ENCODE results near the gene FOXK2. TPM values are rescaled to one million over a fixed set of nuclear protein-coding genes. Genes with fewer than 3 reads are reported as not detected.

FOXK2 gene
- total RNA-seq, 1 donor from 2014 or later, result 44.0 TPM

- TF ChIP-seq CTCF (IDR thresholded peaks at IDR 0.05; ENCODE audit: insufficient read depth, low read length, severe bottlenecking), result no peak
- H3K36me3 ChIP-seq (ENCODE audit: control insufficient read depth, insufficient read depth, low read length), result peaks cover 21% of the 10 kb centered on the region
These were observed 31.6 kb upstream of the FOXK2 start for GRCh38 chr17:82487910-82488309.

GRCh38 chr17:82489117-82489516, 30.4 kb upstream of the FOXK2 start:
- DNase-seq (ENCODE audit: low read depth), result no peak
- TF ChIP-seq CTCF (IDR thresholded peaks at IDR 0.05; ENCODE audit: insufficient read depth, low read length, severe bottlenecking), result no peak
- no peak for FAIRE-seq

More at GRCh38 chr17:82487910-82488309, 31.6 kb upstream of the FOXK2 start:
- H3K4me3 ChIP-seq (ENCODE audit: low read depth, low read length), result no peak overlapping the region
- FAIRE-seq, result no peak
- no peak for DNase-seq (ENCODE audit: low read depth)
- H3K27me3 ChIP-seq (ENCODE audit: control insufficient read depth, insufficient read depth, low read length), result no peaks in the 10 kb centered on the region

GRCh38 chr17:82489851-82490511, 29.6 kb upstream of the FOXK2 start:
- TF ChIP-seq CTCF (IDR thresholded peaks at IDR 0.05; ENCODE audit: insufficient read depth, low read length, severe bottlenecking), result no peak
- no peaks in the 10 kb centered on the region for H3K27me3 ChIP-seq (ENCODE audit: control insufficient read depth, insufficient read depth, low read length)
- FAIRE-seq (no peak), DNase-seq (ENCODE audit: low read depth) (no peak)
- H3K4me3 ChIP-seq (ENCODE audit: low read depth, low read length), result no peak overlapping the region
- peaks cover 11% of the 10 kb centered on the region for H3K36me3 ChIP-seq (ENCODE audit: control insufficient read depth, insufficient read depth, low read length)

More at GRCh38 chr17:82489117-82489516, 30.4 kb upstream of the FOXK2 start:
- Histone ChIP-seq H3K4me3 (ENCODE audit: low read depth, low read length) (no peak overlapping the region), H3K36me3 (ENCODE audit: control insufficient read depth, insufficient read depth, low read length) (peaks cover 15% of the 10 kb centered on the region), H3K27me3 (ENCODE audit: control insufficient read depth, insufficient read depth, low read length) (no peaks in the 10 kb centered on the region)

- no peaks in the 10 kb centered on the region for H3K27me3 ChIP-seq (ENCODE audit: control insufficient read depth, insufficient read depth, low read length)
- FAIRE-seq, result no peak
- DNase-seq (ENCODE audit: low read depth), result no peak
- H3K36me3 ChIP-seq (ENCODE audit: control insufficient read depth, insufficient read depth, low read length), result peaks cover 11% of the 10 kb centered on the region
- H3K4me3 ChIP-seq (ENCODE audit: low read depth, low read length), result no peak overlapping the region
- TF ChIP-seq CTCF (IDR thresholded peaks at IDR 0.05; ENCODE audit: insufficient read depth, low read length, severe bottlenecking), result no peak
These were observed 28.9 kb upstream of the FOXK2 start for GRCh38 chr17:82490512-82491195.

- DNase-seq (ENCODE audit: low read depth) (no peak), FAIRE-seq (no peak)
- no peak overlapping the region for H3K4me3 ChIP-seq (ENCODE audit: low read depth, low read length)
- H3K36me3 ChIP-seq (ENCODE audit: control insufficient read depth, insufficient read depth, low read length), result peaks cover 7% of the 10 kb centered on the region
- no peak for TF ChIP-seq CTCF (IDR thresholded peaks at IDR 0.05; ENCODE audit: insufficient read depth, low read length, severe bottlenecking)
- H3K27me3 ChIP-seq (ENCODE audit: control insufficient read depth, insufficient read depth, low read length), result no peaks in the 10 kb centered on the region
These were observed 28.4 kb upstream of the FOXK2 start for GRCh38 chr17:82491196-82491530.

Measured in bronchial epithelial cell (primary cell).